Ovary (tissue), 9 donors: Measurements from ENCODE around the gene CTBP2. TPM values are rescaled to one million over a fixed set of nuclear protein-coding genes. Genes with fewer than 3 reads are reported as not detected.

ENCODE experiments used
- DNase-seq, 5 donors: peaks; one replicate each; pipeline ENCODE4 v3.0.0-alpha.2; 2019 to 2020
- H3K27ac ChIP-seq, 2 donors: fragments of 200-600 bp; one replicate each; pipeline versions ENCODE4 v1.5.1 to v1.8.0; 2019 to 2022
- H3K27me3 ChIP-seq: fragments of 200-600 bp; one replicate; pipeline ENCODE4 v1.8.0; 2022
- H3K36me3 ChIP-seq: fragments of 200-600 bp; sonication (generic); one replicate; pipeline ENCODE4 v1.5.1; 2019
- H3K4me1 ChIP-seq: one replicate; pipeline ENCODE4 v1.8.1; 2013; ENCODE audit warnings: mild to moderate bottlenecking, moderate library complexity; ENCODE audit not compliant: insufficient read depth
- H3K4me3 ChIP-seq: fragments of 200-600 bp; sonication (generic); one replicate; pipeline ENCODE4 v1.5.1; 2017
- H3K9me3 ChIP-seq, 2 donors: fragments of 200-600 bp in 1 of 2; sonication (generic) in 1 of 2; one replicate each; pipeline versions ENCODE4 v1.5.1 to v1.8.1; 2013 to 2019; ENCODE audit warnings: mild to moderate bottlenecking in 1 of 2, moderate library complexity in 1 of 2
- CTCF ChIP-seq, 3 donors: fragments of 450-650 bp in 2 of 3; fragments of 200-600 bp in 1 of 3; IDR thresholded peaks; one replicate each; pipeline versions ENCODE4 v1.5.1 to v1.8.0; 2016 to 2022; ENCODE audit warnings: antibody characterized with exemption in 3 of 3, mild to moderate bottlenecking in 1 of 3
- EP300 ChIP-seq: sonication (generic); formaldehyde crosslinking; IDR thresholded peaks from one replicate; pipeline ENCODE4 v1.6.1; 2017; ENCODE audit warnings: antibody characterized with exemption
- POLR2A ChIP-seq: fragments of 450-650 bp; IDR thresholded peaks from one replicate; pipeline ENCODE4 v1.6.1; 2017; ENCODE audit warnings: antibody characterized with exemption, mild to moderate bottlenecking, moderate library complexity
- WGBS, 3 donors: extraction: QIAGEN DNeasy Blood & Tissue Kit in 1 of 3; methylation state at CpG; one replicate each; pipeline versions ENCODE4 v1.1.5 to v1.1.7; 2013 to 2017; 5-methylcytosine and 5-hydroxymethylcytosine counted together
- intact Hi-C, 4 donors: fragments of 100-400 bp; cut with DNase I; formaldehyde crosslinking; loops; one replicate each; pipeline versions ENCODE4 v1.11.0 to v1.15.1; 2022 to 2023
- polyA plus RNA-seq, 2 donors: library from polyadenylated mRNA; stranded (reverse); fragments of 200-250 nt in 1 of 2; fragments of 350-450 nt in 1 of 2; fragmentation: Illumina TruSeq in 1 of 2; extraction: RNeasy Lipid Tissue Mini Kit (QIAGEN cat#74804) in 1 of 2; gene quantifications; one replicate each; pipeline ENCODE4 v1.2.3, GENCODE V29; 2013 to 2014
- total RNA-seq, 7 donors: library from RNA; depleted of rRNA in 2 of 7; stranded (reverse); fragments of >200 nt in 2 of 7; fragmentation: NEBNext Ultra II Directional in 3 of 7; extraction: Animal tissue kit (Norgen Biotek cat#: 25700) in 3 of 7; gene quantifications; one replicate each; pipeline versions ENCODE4 v1.1.0 to v1.2.4, GENCODE V29; 2016 to 2023
- donor health status: DM: no; HTN: no; CAD: no; lungs with moderate emphysema.
- donor health status: DM: no; HTN: no; CAD: no.
- donor health status: Bipolar disorder and iron deficiency.
- donor health status: DM: yes; HTN: yes; CAD: no.
- donor health status: DM: no; HTN: no; CAD: no.
- donor health status: DM: yes; HTN: yes; CAD: no.

The CTBP2 gene
- total and polyA plus RNA-seq, 9 donors = 25.3 to 107 (median 69.5) TPM

GRCh38 chr10:125206623-125207022 is 46.3 kb upstream of the CTBP2 start:
- Histone ChIP-seq H3K27me3 (no peaks in the 10 kb centered on the region), H3K36me3 (no peaks in the 10 kb centered on the region), H3K4me1 (peaks cover 15% of the 10 kb centered on the region), H3K27ac (no peak overlapping the region), H3K4me3 (no peak overlapping the region), H3K9me3 (no peaks in the 10 kb centered on the region)
- no peak for DNase-seq
- intact Hi-C loops = no loop called here
- TF ChIP-seq EP300 (no peak), CTCF (IDR thresholded peaks at IDR 0.05) (no peak), POLR2A (no peak)
- 93 to 96% (median 95%) methylated on average over 5 of the region's 5 CpGs for WGBS, 3 donors

- Histone ChIP-seq H3K27ac (no peak overlapping the region), H3K9me3 (no peaks in the 10 kb centered on the region), H3K4me3 (no peak overlapping the region), H3K36me3 (no peaks in the 10 kb centered on the region), H3K4me1 (peaks cover 15% of the 10 kb centered on the region), H3K27me3 (no peaks in the 10 kb centered on the region)
- no peak for DNase-seq
- TF ChIP-seq EP300 (no peak), CTCF (IDR thresholded peaks at IDR 0.05) (no peak), POLR2A (no peak)
- 79 to 100% (median 98%) methylated on average over 2 of the region's 2 CpGs for WGBS, 3 donors
- intact Hi-C loops = no loop called here
These were observed 45.1 kb upstream of the CTBP2 start for GRCh38 chr10:125205431-125205830.

GRCh38 chr10:125204400-125204799 is 44.0 kb upstream of the CTBP2 start:
- H3K36me3 ChIP-seq = no peaks in the 10 kb centered on the region
- intact Hi-C loops = no loop called here
- no peak for DNase-seq
- H3K9me3 ChIP-seq = no peaks in the 10 kb centered on the region
- no peak overlapping the region for H3K4me3 ChIP-seq
- no peak overlapping the region for H3K27ac ChIP-seq
- TF ChIP-seq CTCF (IDR thresholded peaks at IDR 0.05) = no peak
- TF ChIP-seq POLR2A = no peak
- TF ChIP-seq EP300 = no peak
- WGBS, 3 donors = 79 to 83% (median 82%) methylated on average over 5 of the region's 5 CpGs
- no peaks in the 10 kb centered on the region for H3K27me3 ChIP-seq
- H3K4me1 ChIP-seq = peaks cover 9% of the 10 kb centered on the region

- Histone ChIP-seq H3K9me3 (no peaks in the 10 kb centered on the region), H3K27me3 (no peaks in the 10 kb centered on the region), H3K4me1 (peaks cover under 1% of the 10 kb centered on the region), H3K27ac (no peak overlapping the region), H3K4me3 (no peak overlapping the region), H3K36me3 (no peaks in the 10 kb centered on the region)
- intact Hi-C loops = no loop called here
- TF ChIP-seq EP300 = no peak
- no peak for TF ChIP-seq CTCF (IDR thresholded peaks at IDR 0.05)
- no peak for TF ChIP-seq POLR2A
- DNase-seq = no peak
- WGBS, 3 donors = 67 to 72% (median 71%) methylated on average over 10 of the region's 10 CpGs
These were observed 42.9 kb upstream of the CTBP2 start for GRCh38 chr10:125203186-125203800.
